AG09309 (cell line): ENCODE measurements around the gene PCDHGB6.
"Not testable (repeated sequence)": the region's sequence is repeated elsewhere in the genome, so short reads cannot be mapped to it uniquely, and the experiment has no call there.

Source experiments
- DNase-seq: peaks from one replicate; pipeline ENCODE4 v3.0.0-alpha.2; 2010; ENCODE audit warnings: low read depth
- H3K4me3 ChIP-seq: 2 replicates; pipeline ENCODE4 v1.5.1; 2011; ENCODE audit warnings: mild to moderate bottlenecking, low read depth, low read length, moderate library complexity; ENCODE audit not compliant: control insufficient read depth
- CTCF ChIP-seq: IDR thresholded peaks from 2 replicates; pipeline ENCODE4 v1.5.1; 2011; ENCODE audit warnings: mild to moderate bottlenecking, low read depth, low read length, inconsistent platforms; ENCODE audit not compliant: insufficient read depth, control insufficient read depth; ENCODE audit errors: missing control alignments

Gene PCDHGB6

GRCh38 chr5:141422742-141423291, 15.0 kb downstream of the PCDHGB6 start:
- TF ChIP-seq CTCF: no peak
- DNase-seq: no peak
- H3K4me3 ChIP-seq: no peak overlapping the region

DNA sequence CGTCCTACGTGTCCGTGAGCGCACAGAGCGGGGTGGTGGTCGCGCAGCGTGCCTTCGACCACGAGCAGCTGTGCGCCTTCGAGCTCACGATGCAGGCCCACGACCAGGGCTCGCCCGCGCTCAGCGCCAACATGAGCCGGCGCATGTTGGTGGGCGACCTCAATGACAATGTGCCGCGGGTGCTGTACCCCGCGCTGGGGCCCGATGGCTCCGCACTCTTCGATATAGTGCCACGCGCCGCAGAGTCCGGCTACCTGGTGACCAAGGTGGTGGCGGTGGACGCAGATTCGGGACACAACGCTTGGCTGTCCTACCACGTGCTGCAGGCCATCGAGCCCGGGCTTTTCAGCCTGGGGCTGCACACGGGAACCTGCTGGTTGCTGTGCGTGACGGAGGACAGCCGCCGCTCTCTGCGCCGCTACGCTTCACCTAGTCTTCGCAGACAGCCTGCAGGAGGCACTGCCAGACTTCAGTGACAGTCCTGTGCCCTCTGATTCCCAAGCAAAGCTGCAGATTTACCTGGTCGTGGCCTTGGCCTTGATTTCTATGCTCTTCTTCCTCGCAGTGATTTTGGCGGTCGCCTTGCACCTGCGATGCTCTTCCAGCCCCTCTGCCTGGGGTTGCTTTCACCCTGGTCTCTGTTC, 20.1 kb downstream of the PCDHGB6 start:
- TF ChIP-seq CTCF: no peak
- no peak for DNase-seq
- no peak overlapping the region for H3K4me3 ChIP-seq

GRCh38 chr5:141430332-141431113, 22.7 kb downstream of the PCDHGB6 start, which contains the start of gene PCDHGA12:
PCDHGA12 (plus strand) TSS chr5:141430507; CDS start chr5:141430760, 253 bp downstream.
- DNase-seq: peak; percentile 90
- TF ChIP-seq CTCF: peak; percentile 73
- peak within 1 kb of the TSS; percentile 56 for H3K4me3 ChIP-seq

- peak overlapping the region; percentile 56 for H3K4me3 ChIP-seq
- no peak for DNase-seq
- TF ChIP-seq CTCF: no peak
These were observed 23.5 kb downstream of the PCDHGB6 start for GRCh38 chr5:141431286-141431685.

DNA sequence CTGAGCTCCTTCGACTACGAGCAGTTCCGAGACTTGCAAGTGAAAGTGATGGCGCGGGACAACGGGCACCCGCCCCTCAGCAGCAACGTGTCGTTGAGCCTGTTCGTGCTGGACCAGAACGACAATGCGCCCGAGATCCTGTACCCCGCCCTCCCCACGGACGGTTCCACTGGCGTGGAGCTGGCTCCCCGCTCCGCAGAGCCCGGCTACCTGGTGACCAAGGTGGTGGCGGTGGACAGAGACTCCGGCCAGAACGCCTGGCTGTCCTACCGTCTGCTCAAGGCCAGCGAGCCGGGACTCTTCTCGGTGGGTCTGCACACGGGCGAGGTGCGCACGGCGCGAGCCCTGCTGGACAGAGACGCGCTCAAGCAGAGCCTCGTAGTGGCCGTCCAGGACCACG, 24.5 kb downstream of the PCDHGB6 start:
- not testable (repeated sequence) for DNase-seq, H3K4me3 ChIP-seq

- DNase-seq, H3K4me3 ChIP-seq: not testable (repeated sequence)
These were observed 24.9 kb downstream of the PCDHGB6 start for GRCh38 chr5:141432726-141433125.

DNA sequence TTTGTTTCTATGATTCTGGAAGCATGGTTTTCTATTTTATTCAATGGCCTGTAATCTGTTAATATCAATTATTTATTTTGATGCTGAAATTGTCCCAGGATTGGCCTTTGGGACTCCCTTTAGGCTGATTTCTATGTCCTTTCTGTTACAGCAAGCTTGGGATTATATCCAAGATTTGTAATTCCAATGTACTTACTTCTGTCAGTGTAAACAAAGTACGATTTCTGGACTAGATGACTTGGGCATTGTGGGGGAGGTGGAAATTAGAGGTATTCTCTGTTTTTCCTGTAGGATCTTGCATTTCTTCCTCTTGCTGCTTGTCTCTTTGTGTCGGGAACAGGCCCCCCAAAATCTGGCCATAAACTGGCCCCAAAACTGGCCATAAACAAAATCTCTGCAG, 26.2 kb downstream of the PCDHGB6 start:
- no peak for TF ChIP-seq CTCF
- no peak overlapping the region for H3K4me3 ChIP-seq

More for the DNA sequence above, 26.2 kb downstream of the PCDHGB6 start:
- DNase-seq: no peak
